Ovary (tissue), 9 donors: ENCODE data around the gene IFRD1. TPM values are rescaled to one million over a fixed set of nuclear protein-coding genes. Genes with fewer than 3 reads are reported as not detected.

Source experiments
- DNase-seq, 5 donors: peaks; one replicate each; pipeline ENCODE4 v3.0.0-alpha.2; 2019 to 2020
- H3K27ac ChIP-seq, 2 donors: fragments of 200-600 bp; one replicate each; pipeline versions ENCODE4 v1.5.1 to v1.8.0; 2019 to 2022
- H3K27me3 ChIP-seq: fragments of 200-600 bp; one replicate; pipeline ENCODE4 v1.8.0; 2022
- H3K36me3 ChIP-seq: fragments of 200-600 bp; sonication (generic); one replicate; pipeline ENCODE4 v1.5.1; 2019
- H3K4me1 ChIP-seq: one replicate; pipeline ENCODE4 v1.8.1; 2013; ENCODE audit warnings: mild to moderate bottlenecking, moderate library complexity; ENCODE audit not compliant: insufficient read depth
- H3K4me3 ChIP-seq: fragments of 200-600 bp; sonication (generic); one replicate; pipeline ENCODE4 v1.5.1; 2017
- H3K9me3 ChIP-seq, 2 donors: fragments of 200-600 bp in 1 of 2; sonication (generic) in 1 of 2; one replicate each; pipeline versions ENCODE4 v1.5.1 to v1.8.1; 2013 to 2019; ENCODE audit warnings: mild to moderate bottlenecking in 1 of 2, moderate library complexity in 1 of 2
- CTCF ChIP-seq, 3 donors: fragments of 450-650 bp in 2 of 3; fragments of 200-600 bp in 1 of 3; IDR thresholded peaks; one replicate each; pipeline versions ENCODE4 v1.5.1 to v1.8.0; 2016 to 2022; ENCODE audit warnings: antibody characterized with exemption in 3 of 3, mild to moderate bottlenecking in 1 of 3
- EP300 ChIP-seq: sonication (generic); formaldehyde crosslinking; IDR thresholded peaks from one replicate; pipeline ENCODE4 v1.6.1; 2017; ENCODE audit warnings: antibody characterized with exemption
- POLR2A ChIP-seq: fragments of 450-650 bp; IDR thresholded peaks from one replicate; pipeline ENCODE4 v1.6.1; 2017; ENCODE audit warnings: antibody characterized with exemption, mild to moderate bottlenecking, moderate library complexity
- WGBS, 3 donors: extraction: QIAGEN DNeasy Blood & Tissue Kit in 1 of 3; methylation state at CpG; one replicate each; pipeline versions ENCODE4 v1.1.5 to v1.1.7; 2013 to 2017; 5-methylcytosine and 5-hydroxymethylcytosine counted together
- intact Hi-C, 4 donors: fragments of 100-400 bp; cut with DNase I; formaldehyde crosslinking; loops; one replicate each; pipeline versions ENCODE4 v1.11.0 to v1.15.1; 2022 to 2023
- polyA plus RNA-seq, 2 donors: library from polyadenylated mRNA; stranded (reverse); fragments of 200-250 nt in 1 of 2; fragments of 350-450 nt in 1 of 2; fragmentation: Illumina TruSeq in 1 of 2; extraction: RNeasy Lipid Tissue Mini Kit (QIAGEN cat#74804) in 1 of 2; gene quantifications; one replicate each; pipeline ENCODE4 v1.2.3, GENCODE V29; 2013 to 2014
- total RNA-seq, 7 donors: library from RNA; depleted of rRNA in 2 of 7; stranded (reverse); fragments of >200 nt in 2 of 7; fragmentation: NEBNext Ultra II Directional in 3 of 7; extraction: Animal tissue kit (Norgen Biotek cat#: 25700) in 3 of 7; gene quantifications; one replicate each; pipeline versions ENCODE4 v1.1.0 to v1.2.4, GENCODE V29; 2016 to 2023
- donor health status: DM: no; HTN: no; CAD: no; lungs with moderate emphysema.
- donor health status: DM: no; HTN: no; CAD: no.
- donor health status: Bipolar disorder and iron deficiency.
- donor health status: DM: yes; HTN: yes; CAD: no.
- donor health status: DM: no; HTN: no; CAD: no.
- donor health status: DM: yes; HTN: yes; CAD: no.

The IFRD1 gene
- total and polyA plus RNA-seq, 9 donors = 21.2 to 75.1 (median 37.2) TPM

DNA sequence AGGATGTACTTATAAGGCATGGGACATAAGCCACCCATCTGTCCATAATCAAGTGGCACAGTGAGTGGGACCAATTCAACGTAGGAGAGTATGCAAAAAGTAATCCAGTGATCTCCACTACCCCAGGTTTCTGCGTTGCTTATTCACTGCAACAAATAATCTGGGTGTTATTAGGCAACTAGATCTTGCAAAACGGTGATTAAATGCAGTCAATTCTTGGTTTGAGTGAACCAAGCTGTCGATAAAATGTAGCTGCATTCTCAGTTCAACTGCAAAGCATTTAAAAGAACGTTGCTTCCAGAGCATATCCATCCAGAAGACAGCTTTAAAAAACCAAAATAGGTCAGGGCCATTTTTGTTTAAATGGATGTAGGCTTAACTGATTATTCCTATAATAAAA, 35.5 kb downstream of the IFRD1 start:
- no peak overlapping the region for H3K4me3 ChIP-seq
- no peak overlapping the region for H3K27ac ChIP-seq
- 69 to 80% (median 80%) methylated on average over 5 of the region's 5 CpGs for WGBS, 3 donors
- no peak for TF ChIP-seq CTCF (IDR thresholded peaks at IDR 0.05)
- TF ChIP-seq POLR2A = no peak
- no peak for TF ChIP-seq EP300
- no peaks in the 10 kb centered on the region for H3K9me3 ChIP-seq
- peaks cover 3% of the 10 kb centered on the region for H3K4me1 ChIP-seq
- H3K27me3 ChIP-seq = no peaks in the 10 kb centered on the region
- DNase-seq = no peak
- no peaks in the 10 kb centered on the region for H3K36me3 ChIP-seq
- intact Hi-C loops = no loop called here

DNA sequence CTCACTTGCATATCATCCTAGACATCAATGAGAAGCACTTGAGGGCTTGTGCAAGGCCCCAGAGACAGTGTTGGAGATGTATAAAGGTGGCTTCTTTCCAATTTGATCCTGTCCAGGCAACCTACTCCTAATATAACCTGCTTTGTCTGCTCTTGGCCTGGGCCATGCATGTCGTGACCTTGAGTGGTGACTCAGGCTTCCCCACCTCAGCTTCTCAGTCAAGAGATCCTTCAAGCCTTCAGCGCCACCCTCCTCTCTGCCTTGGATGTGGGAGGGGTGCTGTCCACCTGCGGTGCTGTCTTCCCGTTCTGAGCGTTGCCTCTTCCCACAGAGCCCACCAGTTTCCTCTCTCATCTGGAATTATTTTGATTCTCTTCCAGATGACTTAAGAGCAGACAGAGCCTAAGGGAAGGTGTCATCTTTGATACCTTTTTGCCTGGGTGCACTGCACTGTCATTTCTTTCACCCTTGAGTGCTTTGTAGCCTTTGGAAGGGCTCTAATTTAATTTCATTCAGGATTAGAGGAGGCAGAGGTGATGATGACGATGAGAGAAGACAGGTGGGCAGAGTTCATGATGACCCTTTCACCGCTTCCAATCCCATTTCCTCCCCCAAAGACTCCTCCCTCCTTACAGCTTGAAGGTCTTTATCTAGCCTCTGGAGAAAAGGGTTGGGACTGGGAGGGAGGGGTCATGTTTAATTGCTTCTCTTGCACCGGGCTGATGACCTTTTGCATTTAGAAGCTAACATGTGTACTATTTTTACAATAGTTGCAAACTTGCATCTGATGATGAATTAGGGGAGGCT, 37.4 kb downstream of the IFRD1 start:
- Histone ChIP-seq H3K27ac (no peak overlapping the region), H3K4me3 (no peak overlapping the region), H3K4me1 (no peaks in the 10 kb centered on the region), H3K9me3 (no peaks in the 10 kb centered on the region), H3K27me3 (no peaks in the 10 kb centered on the region), H3K36me3 (no peaks in the 10 kb centered on the region)
- no peak for TF ChIP-seq POLR2A
- no peak for TF ChIP-seq EP300
- no peak for TF ChIP-seq CTCF (IDR thresholded peaks at IDR 0.05)
- DNase-seq = no peak
- 89 to 92% (median 89%) methylated on average over 8 of the region's 8 CpGs for WGBS, 3 donors
- intact Hi-C loops = no loop called here

DNA sequence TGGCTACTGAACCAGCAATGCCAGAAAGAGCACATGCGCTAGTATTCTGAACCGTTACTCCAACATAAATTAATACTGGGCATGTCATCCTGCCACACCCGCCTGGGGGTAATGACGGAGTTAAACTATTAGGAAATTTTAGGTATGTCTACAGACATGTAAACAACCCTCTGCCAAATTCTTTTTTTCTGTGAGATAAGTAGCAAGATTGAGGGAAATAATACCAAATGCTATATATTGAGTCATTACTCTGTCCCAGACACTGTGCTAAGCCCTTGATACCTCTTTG, 37.9 kb downstream of the IFRD1 start:
- Histone ChIP-seq H3K9me3 (no peaks in the 10 kb centered on the region), H3K4me1 (no peaks in the 10 kb centered on the region), H3K4me3 (no peak overlapping the region), H3K27me3 (no peaks in the 10 kb centered on the region), H3K36me3 (no peaks in the 10 kb centered on the region), H3K27ac (no peak overlapping the region)
- WGBS, 3 donors = 91 to 95% (median 94%) methylated on average over 4 of the region's 4 CpGs
- no peak for DNase-seq
- TF ChIP-seq EP300 (no peak), POLR2A (no peak), CTCF (IDR thresholded peaks at IDR 0.05) (no peak)
- intact Hi-C loops = no loop called here

GRCh38 chr7:112492186-112492585, 41.9 kb downstream of the IFRD1 start:
- H3K4me1 ChIP-seq = no peaks in the 10 kb centered on the region
- intact Hi-C loops = loop anchor here in 2 of 4 donors (10.0 kb wide), 1 partner anchor 737 kb away; no protein-coding TSS in a partner anchor
- H3K36me3 ChIP-seq = no peaks in the 10 kb centered on the region
- H3K9me3 ChIP-seq = no peaks in the 10 kb centered on the region
- H3K27ac ChIP-seq = no peak overlapping the region
- DNase-seq = no peak
- no peak overlapping the region for H3K4me3 ChIP-seq
- WGBS, 3 donors = 86 to 96% (median 92%) methylated on average over 2 of the region's 2 CpGs
- TF ChIP-seq POLR2A (no peak), EP300 (no peak), CTCF (IDR thresholded peaks at IDR 0.05) (no peak)
- H3K27me3 ChIP-seq = no peaks in the 10 kb centered on the region
